MM.1S (cell line): Measurements from ENCODE around the gene ADISSP.

Experiments used
- EZH2 ChIP-seq: fragments of 300-600 bp; sonication (generic); optimal IDR thresholded peaks from 2 replicates; pipeline ENCODE3; 2017; ENCODE audit warnings: low read depth, mild to moderate bottlenecking, antibody characterized with exemption, low read length, mixed read lengths
- TF ChIP-seq, protein P1 (sequence below): fragments of 300-600 bp; sonication (generic); IDR thresholded peaks from 2 replicates; pipeline ENCODE4 v1.5.1; 2016; ENCODE audit warnings: antibody characterized with exemption, low read length, mixed read lengths

DNA sequence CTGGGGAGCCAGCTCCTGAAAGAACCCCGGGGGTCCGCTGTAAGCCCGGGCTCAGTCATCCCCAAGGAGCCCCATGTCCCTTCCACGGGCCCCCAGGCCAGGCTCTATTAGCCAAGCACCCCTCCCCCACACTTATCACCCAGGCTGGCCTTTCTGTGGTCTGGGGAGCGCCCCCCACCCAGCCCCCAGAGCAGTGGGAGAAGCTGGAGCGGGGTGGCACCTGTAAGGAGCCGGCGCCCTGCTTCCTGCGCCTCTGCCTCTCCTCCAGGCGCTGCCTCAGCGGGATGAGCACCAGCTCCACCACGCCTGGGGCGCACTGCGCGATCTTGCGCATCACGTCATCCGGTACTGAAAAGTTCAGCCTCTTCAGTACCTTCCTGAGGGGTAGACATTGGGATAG, 11.4 kb upstream of the ADISSP start:
- no peak for TF ChIP-seq EZH2
- TF ChIP-seq, protein P1, sequence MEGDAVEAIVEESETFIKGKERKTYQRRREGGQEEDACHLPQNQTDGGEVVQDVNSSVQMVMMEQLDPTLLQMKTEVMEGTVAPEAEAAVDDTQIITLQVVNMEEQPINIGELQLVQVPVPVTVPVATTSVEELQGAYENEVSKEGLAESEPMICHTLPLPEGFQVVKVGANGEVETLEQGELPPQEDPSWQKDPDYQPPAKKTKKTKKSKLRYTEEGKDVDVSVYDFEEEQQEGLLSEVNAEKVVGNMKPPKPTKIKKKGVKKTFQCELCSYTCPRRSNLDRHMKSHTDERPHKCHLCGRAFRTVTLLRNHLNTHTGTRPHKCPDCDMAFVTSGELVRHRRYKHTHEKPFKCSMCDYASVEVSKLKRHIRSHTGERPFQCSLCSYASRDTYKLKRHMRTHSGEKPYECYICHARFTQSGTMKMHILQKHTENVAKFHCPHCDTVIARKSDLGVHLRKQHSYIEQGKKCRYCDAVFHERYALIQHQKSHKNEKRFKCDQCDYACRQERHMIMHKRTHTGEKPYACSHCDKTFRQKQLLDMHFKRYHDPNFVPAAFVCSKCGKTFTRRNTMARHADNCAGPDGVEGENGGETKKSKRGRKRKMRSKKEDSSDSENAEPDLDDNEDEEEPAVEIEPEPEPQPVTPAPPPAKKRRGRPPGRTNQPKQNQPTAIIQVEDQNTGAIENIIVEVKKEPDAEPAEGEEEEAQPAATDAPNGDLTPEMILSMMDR, result no peak
